HepG2 (cell line): ENCODE results near the gene ALG1L2. TPM values are rescaled to one million over a fixed set of nuclear protein-coding genes. Genes with fewer than 3 reads are reported as not detected.

Experiments used
- CBX5 ChIP-seq: sonication (generic); formaldehyde crosslinking; IDR thresholded peaks from 2 replicates; pipeline ENCODE4 v1.4.0; 2020; ENCODE audit warnings: missing genetic modification reagents, borderline replicate concordance
- GTF2F1 ChIP-seq: fragments of 150-350 bp; IDR thresholded peaks from 2 replicates; pipeline ENCODE4 v1.6.1; 2014; ENCODE audit warnings: low read length
- KDM1A ChIP-seq: IDR thresholded peaks from 2 replicates; pipeline ENCODE4 v1.6.1; 2016; ENCODE audit warnings: missing compliant biosample characterization
- MTF2 ChIP-seq: sonication (generic); formaldehyde crosslinking; IDR thresholded peaks from 2 replicates; pipeline ENCODE4 v1.5.0; 2020; ENCODE audit warnings: missing genetic modification reagents, borderline replicate concordance
- RBFOX2 ChIP-seq: fragments of 200-400 bp; formaldehyde crosslinking; IDR thresholded peaks from 2 replicates; pipeline ENCODE4 v1.6.1; 2017; ENCODE audit warnings: low read depth, mild to moderate bottlenecking, low read length
- SAP130 ChIP-seq: IDR thresholded peaks from 2 replicates; pipeline ENCODE4 v1.6.1; 2016; ENCODE audit warnings: low read depth
- TGIF2 ChIP-seq: IDR thresholded peaks from 2 replicates; pipeline ENCODE4 v1.6.1; 2016; ENCODE audit warnings: control low read depth, missing compliant biosample characterization
- YEATS2 ChIP-seq: sonication (generic); formaldehyde crosslinking; IDR thresholded peaks from 2 replicates; pipeline ENCODE4 v1.4.0; 2020; ENCODE audit warnings: missing genetic modification reagents, borderline replicate concordance
- ZBTB44 ChIP-seq: sonication (generic); formaldehyde crosslinking; IDR thresholded peaks from 2 replicates; pipeline ENCODE4 v1.4.0; 2020; ENCODE audit warnings: missing genetic modification reagents
- ZMYM3 ChIP-seq: sonication (generic); formaldehyde crosslinking; IDR thresholded peaks from 2 replicates; pipeline ENCODE4 v1.5.1; 2020; ENCODE audit warnings: mild to moderate bottlenecking, missing genetic modification reagents
- ZNF761 ChIP-seq: sonication (generic); formaldehyde crosslinking; conservative IDR thresholded peaks from 2 replicates; pipeline ENCODE4 v1.4.0; 2020; ENCODE audit warnings: mild to moderate bottlenecking, missing genetic modification reagents
- ZNF766 ChIP-seq: sonication (generic); formaldehyde crosslinking; IDR thresholded peaks from 2 replicates; pipeline ENCODE4 v1.5.0; 2020; ENCODE audit warnings: missing genetic modification reagents, borderline replicate concordance
- ZNF781 ChIP-seq: sonication (generic); formaldehyde crosslinking; IDR thresholded peaks from 2 replicates; pipeline ENCODE4 v1.5.1; 2020; ENCODE audit warnings: borderline replicate concordance, mild to moderate bottlenecking, missing genetic modification reagents; ENCODE audit errors: not compliant biosample characterization
- polyA plus RNA-seq, 8 experiments: library from polyadenylated mRNA; depleted of rRNA in 3 of 8; stranded (reverse) in 7 of 8; unstranded in 1 of 8; fragments of >200 nt; fragmentation: Illumina TruSeq in 4 of 8; extraction: Trizol in 4 of 8; gene quantifications; 2 replicates each; pipeline versions ENCODE4 v1.2.1 to v1.2.3, GENCODE V29; 2011 to 2016; ENCODE audit warnings: low read depth in 4 of 8, missing spikeins in 1 of 8, mixed read lengths in 1 of 8; ENCODE audit not compliant: insufficient read depth in 1 of 8
- total RNA-seq, 5 experiments: library from RNA; depleted of rRNA; stranded (reverse); fragments of >200 nt; fragmentation: Illumina TruSeq; extraction: Trizol; gene quantifications; 2 replicates each; pipeline ENCODE4 v1.2.3, GENCODE V29; 2016; ENCODE audit warnings: low read depth in 1 of 5
- TF ChIP-seq, protein P1 (sequence below): sonication (generic); formaldehyde crosslinking; IDR thresholded peaks from 2 replicates; pipeline ENCODE4 v1.4.0; 2020; ENCODE audit warnings: missing genetic modification reagents
- TF ChIP-seq, protein P2 (sequence below), 2 experiments: sonication (generic) in 1 of 2; formaldehyde crosslinking in 1 of 2; IDR thresholded peaks; 2 replicates each; pipeline versions ENCODE4 v1.4.0 to v1.6.1; 2016 to 2020; ENCODE audit warnings: borderline replicate concordance in 1 of 2, low read depth in 1 of 2, mild to moderate bottlenecking in 1 of 2, missing genetic modification reagents in 1 of 2
- TF ChIP-seq, protein P3 (sequence below): sonication (generic); formaldehyde crosslinking; IDR thresholded peaks from 2 replicates; pipeline ENCODE4 v1.5.1; 2020; ENCODE audit warnings: missing genetic modification reagents, mild to moderate bottlenecking, borderline replicate concordance

The ALG1L2 gene
- total and polyA plus RNA-seq, 2 of the 13 experiments (the other 11 are each of a cell fraction or from before 2014, with no cell fraction given): 0.13 to 0.55 TPM

DNA sequence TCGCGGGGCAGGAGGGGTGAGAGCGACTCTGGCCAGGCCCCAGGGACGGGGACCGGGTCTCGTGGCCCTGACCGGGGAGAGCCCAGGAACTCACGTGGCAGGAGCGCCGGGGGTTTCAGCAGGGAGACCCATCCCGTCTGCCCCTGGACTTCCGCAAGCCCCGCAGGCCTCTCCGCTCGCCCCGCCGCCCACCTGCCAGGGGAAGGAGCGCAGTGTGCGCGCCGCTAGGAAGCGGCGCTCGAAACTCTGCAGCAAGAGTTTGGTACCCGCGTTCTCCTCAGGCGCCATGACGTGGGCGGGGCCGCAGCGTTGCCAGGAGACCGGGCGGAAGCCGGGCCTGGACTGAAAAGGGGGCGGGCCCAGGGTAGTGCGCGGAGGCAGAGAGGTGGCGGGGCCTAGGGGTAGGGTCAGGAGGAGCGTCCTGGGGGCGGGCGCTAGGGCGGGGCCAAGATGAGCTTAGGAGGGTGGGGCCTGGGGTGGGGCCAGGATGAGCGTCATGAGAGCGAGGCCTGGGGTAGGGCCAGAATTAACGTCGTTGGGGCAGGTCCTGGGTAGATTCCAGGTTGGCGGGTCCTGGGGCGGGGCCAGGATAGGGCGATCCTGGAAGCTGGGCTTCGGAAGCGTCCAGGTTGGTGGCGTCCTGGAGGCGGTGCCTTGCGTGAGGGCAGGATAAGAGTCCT is 29.7 kb downstream of the ALG1L2 start (continued):
- TF ChIP-seq, protein P1, sequence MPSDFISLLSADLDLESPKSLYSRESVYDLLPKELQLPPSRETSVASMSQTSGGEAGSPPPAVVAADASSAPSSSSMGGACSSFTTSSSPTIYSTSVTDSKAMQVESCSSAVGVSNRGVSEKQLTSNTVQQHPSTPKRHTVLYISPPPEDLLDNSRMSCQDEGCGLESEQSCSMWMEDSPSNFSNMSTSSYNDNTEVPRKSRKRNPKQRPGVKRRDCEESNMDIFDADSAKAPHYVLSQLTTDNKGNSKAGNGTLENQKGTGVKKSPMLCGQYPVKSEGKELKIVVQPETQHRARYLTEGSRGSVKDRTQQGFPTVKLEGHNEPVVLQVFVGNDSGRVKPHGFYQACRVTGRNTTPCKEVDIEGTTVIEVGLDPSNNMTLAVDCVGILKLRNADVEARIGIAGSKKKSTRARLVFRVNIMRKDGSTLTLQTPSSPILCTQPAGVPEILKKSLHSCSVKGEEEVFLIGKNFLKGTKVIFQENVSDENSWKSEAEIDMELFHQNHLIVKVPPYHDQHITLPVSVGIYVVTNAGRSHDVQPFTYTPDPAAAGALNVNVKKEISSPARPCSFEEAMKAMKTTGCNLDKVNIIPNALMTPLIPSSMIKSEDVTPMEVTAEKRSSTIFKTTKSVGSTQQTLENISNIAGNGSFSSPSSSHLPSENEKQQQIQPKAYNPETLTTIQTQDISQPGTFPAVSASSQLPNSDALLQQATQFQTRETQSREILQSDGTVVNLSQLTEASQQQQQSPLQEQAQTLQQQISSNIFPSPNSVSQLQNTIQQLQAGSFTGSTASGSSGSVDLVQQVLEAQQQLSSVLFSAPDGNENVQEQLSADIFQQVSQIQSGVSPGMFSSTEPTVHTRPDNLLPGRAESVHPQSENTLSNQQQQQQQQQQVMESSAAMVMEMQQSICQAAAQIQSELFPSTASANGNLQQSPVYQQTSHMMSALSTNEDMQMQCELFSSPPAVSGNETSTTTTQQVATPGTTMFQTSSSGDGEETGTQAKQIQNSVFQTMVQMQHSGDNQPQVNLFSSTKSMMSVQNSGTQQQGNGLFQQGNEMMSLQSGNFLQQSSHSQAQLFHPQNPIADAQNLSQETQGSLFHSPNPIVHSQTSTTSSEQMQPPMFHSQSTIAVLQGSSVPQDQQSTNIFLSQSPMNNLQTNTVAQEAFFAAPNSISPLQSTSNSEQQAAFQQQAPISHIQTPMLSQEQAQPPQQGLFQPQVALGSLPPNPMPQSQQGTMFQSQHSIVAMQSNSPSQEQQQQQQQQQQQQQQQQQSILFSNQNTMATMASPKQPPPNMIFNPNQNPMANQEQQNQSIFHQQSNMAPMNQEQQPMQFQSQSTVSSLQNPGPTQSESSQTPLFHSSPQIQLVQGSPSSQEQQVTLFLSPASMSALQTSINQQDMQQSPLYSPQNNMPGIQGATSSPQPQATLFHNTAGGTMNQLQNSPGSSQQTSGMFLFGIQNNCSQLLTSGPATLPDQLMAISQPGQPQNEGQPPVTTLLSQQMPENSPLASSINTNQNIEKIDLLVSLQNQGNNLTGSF: no peak
- TF ChIP-seq KDM1A (CRISPR knock-in tag): no peak
- TF ChIP-seq SAP130 (CRISPR knock-in tag): peak; percentile 82
- no peak for TF ChIP-seq YEATS2 (CRISPR knock-in tag)
- peak; percentile 78 for TF ChIP-seq RBFOX2
- TF ChIP-seq GTF2F1: no peak
- TF ChIP-seq ZBTB44 (CRISPR knock-in tag): no peak
- TF ChIP-seq, protein P2, sequence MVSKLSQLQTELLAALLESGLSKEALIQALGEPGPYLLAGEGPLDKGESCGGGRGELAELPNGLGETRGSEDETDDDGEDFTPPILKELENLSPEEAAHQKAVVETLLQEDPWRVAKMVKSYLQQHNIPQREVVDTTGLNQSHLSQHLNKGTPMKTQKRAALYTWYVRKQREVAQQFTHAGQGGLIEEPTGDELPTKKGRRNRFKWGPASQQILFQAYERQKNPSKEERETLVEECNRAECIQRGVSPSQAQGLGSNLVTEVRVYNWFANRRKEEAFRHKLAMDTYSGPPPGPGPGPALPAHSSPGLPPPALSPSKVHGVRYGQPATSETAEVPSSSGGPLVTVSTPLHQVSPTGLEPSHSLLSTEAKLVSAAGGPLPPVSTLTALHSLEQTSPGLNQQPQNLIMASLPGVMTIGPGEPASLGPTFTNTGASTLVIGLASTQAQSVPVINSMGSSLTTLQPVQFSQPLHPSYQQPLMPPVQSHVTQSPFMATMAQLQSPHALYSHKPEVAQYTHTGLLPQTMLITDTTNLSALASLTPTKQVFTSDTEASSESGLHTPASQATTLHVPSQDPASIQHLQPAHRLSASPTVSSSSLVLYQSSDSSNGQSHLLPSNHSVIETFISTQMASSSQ (IDR thresholded peaks at IDR 0.05; ENCODE audit: low read depth): no peak
- TF ChIP-seq, protein P2 (CRISPR knock-in tag; IDR thresholded peaks at IDR 0.05; ENCODE audit: borderline replicate concordance): no peak
- TF ChIP-seq ZNF766 (CRISPR knock-in tag): no peak
- no peak for TF ChIP-seq ZMYM3 (CRISPR knock-in tag)
- no peak for TF ChIP-seq TGIF2 (CRISPR knock-in tag)
- no peak for TF ChIP-seq CBX5 (CRISPR knock-in tag)
- no peak for TF ChIP-seq MTF2 (CRISPR knock-in tag)
- no peak for TF ChIP-seq ZNF781 (CRISPR knock-in tag)
- TF ChIP-seq ZNF761 (CRISPR knock-in tag): no peak
- TF ChIP-seq, protein P3, sequence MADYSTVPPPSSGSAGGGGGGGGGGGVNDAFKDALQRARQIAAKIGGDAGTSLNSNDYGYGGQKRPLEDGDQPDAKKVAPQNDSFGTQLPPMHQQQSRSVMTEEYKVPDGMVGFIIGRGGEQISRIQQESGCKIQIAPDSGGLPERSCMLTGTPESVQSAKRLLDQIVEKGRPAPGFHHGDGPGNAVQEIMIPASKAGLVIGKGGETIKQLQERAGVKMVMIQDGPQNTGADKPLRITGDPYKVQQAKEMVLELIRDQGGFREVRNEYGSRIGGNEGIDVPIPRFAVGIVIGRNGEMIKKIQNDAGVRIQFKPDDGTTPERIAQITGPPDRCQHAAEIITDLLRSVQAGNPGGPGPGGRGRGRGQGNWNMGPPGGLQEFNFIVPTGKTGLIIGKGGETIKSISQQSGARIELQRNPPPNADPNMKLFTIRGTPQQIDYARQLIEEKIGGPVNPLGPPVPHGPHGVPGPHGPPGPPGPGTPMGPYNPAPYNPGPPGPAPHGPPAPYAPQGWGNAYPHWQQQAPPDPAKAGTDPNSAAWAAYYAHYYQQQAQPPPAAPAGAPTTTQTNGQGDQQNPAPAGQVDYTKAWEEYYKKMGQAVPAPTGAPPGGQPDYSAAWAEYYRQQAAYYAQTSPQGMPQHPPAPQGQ (CRISPR knock-in tag): no peak
